GM12875 (cell line): ENCODE measurements around the gene CMTM7.
"Not testable (repeated sequence)": the region's sequence is repeated elsewhere in the genome, so short reads cannot be mapped to it uniquely, and the experiment has no call there.

Experiments used
- H3K4me3 ChIP-seq: one replicate; pipeline ENCODE4 v1.5.1; 2011; ENCODE audit warnings: low read depth, low read length, control low read depth
- TF ChIP-seq, protein P1 (sequence below): IDR thresholded peaks from 2 replicates; pipeline ENCODE4 v1.5.1; 2011; ENCODE audit warnings: low read depth, mild to moderate bottlenecking, control low read depth, inconsistent platforms, low read length, moderate library complexity, borderline replicate concordance; ENCODE audit not compliant: insufficient read depth

Gene CMTM7

DNA sequence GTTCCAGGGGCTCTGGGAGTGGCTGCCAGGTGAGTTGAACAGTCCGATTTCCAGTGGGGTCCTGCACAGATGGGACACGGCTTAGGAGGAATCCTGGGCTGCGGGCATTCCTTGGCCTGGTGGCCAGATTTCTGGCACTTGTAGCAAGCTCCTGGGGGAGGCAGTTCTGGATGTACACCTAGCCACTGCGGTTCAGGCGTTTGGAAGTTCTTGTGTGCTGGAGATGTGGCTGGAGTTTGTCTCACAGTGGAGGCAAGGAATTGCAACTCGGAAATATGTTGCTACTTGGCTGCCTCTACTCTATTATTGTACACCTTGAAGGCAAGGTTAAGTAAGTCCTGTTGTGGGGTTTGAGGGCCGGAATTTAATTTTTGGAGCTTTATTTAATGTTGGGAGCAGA is 73.1 kb downstream of the CMTM7 start:
- not testable (repeated sequence) for H3K4me3 ChIP-seq

GRCh38 chr3:32466808-32467207 is 75.2 kb downstream of the CMTM7 start:
- H3K4me3 ChIP-seq: not testable (repeated sequence)

- TF ChIP-seq, protein P1, sequence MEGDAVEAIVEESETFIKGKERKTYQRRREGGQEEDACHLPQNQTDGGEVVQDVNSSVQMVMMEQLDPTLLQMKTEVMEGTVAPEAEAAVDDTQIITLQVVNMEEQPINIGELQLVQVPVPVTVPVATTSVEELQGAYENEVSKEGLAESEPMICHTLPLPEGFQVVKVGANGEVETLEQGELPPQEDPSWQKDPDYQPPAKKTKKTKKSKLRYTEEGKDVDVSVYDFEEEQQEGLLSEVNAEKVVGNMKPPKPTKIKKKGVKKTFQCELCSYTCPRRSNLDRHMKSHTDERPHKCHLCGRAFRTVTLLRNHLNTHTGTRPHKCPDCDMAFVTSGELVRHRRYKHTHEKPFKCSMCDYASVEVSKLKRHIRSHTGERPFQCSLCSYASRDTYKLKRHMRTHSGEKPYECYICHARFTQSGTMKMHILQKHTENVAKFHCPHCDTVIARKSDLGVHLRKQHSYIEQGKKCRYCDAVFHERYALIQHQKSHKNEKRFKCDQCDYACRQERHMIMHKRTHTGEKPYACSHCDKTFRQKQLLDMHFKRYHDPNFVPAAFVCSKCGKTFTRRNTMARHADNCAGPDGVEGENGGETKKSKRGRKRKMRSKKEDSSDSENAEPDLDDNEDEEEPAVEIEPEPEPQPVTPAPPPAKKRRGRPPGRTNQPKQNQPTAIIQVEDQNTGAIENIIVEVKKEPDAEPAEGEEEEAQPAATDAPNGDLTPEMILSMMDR: peak; percentile 99
- peak overlapping the region; percentile 16 for H3K4me3 ChIP-seq
Measured at GRCh38 chr3:32467333-32468070, 75.8 kb downstream of the CMTM7 start.

DNA sequence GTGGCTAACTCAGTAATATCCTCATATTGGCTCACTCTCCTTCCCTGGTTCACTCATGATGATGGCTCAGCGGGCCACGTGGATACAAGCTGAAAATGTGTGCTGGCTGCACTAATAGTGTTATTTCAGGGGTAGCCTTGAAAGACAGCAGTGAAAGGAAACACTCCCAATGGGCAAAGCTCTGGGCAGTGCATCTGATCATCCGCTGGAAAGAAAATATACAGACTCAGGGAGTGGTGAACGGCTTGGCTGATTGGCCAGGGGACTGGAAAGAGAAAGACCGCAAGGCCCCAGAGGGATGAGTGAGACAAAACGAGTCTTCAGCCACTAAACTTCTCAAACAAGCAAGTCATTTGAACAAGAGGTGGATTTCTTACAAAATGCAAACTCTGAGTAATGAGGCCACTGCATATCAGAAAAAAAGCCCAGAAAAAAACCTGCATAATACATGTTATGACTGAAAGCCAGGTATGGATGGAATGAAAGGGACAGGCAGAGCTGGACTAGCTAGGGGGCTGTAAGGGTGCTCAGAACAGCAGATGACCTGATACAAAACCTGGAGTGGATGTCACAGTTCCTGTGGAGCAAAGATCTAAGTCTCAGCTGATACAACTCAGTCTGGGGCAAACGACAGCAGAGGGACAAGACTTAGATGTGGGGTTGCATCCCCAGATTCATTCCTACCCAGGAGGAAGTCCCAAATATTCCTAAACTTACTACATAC is 77.7 kb downstream of the CMTM7 start:
- H3K4me3 ChIP-seq: no peak overlapping the region
- TF ChIP-seq, protein P1: no peak

DNA sequence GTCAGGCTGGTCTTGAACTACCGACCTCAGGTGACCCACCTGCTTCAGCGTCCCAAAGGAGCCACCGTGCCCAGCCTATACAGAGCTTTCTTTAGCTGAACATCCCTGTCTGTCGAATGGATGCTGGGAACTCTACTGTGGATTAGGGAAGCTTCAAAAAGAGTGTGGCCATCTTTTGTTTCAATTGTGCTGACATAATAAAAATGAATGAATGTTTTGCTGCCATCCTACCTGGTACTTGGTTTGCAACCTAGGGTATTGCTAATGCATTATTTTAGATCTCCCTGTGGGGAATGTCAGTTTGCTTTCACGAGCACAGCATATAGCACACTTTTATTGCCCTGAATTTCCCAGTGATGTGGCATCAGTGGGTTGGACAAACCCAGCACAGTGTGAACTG is 78.7 kb downstream of the CMTM7 start:
- H3K4me3 ChIP-seq: no peak overlapping the region
- TF ChIP-seq, protein P1: no peak

GRCh38 chr3:32471246-32471645 is 79.6 kb downstream of the CMTM7 start:
- TF ChIP-seq, protein P1: no peak
- H3K4me3 ChIP-seq: no peak overlapping the region

- not testable (repeated sequence) for H3K4me3 ChIP-seq
Measured at GRCh38 chr3:32472151-32472550, 80.5 kb downstream of the CMTM7 start.

DNA sequence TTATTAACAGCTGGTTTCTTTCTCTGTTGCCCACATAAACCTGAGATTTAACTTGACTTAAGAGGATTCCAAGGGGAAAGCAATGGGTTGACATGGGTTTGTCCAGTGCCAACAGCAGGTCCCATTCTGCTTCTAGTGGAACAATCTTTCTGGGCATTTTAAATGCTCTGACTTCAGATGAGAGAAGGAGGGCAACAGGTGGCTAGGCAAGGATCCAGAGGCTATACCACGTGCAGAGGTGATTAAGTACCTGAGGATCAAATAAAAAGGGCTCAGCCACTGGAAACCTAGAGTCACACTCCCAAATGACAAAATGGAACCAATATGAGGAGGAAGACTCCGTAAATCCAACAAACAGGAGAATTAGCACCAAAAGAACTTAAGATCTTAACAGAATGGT is 82.5 kb downstream of the CMTM7 start:
- TF ChIP-seq, protein P1: no peak
- H3K4me3 ChIP-seq: no peak overlapping the region

GRCh38 chr3:32480604-32481003 is 89.0 kb downstream of the CMTM7 start:
- no peak overlapping the region for H3K4me3 ChIP-seq
- TF ChIP-seq, protein P1: no peak
